IMR-90 (cell line): Measurements from ENCODE around the gene CENPX.
A peak's percentile ranks its signal among the peaks of the same experiment; 100 is the strongest.

Experiments
- CEBPB ChIP-seq: IDR thresholded peaks from 2 replicates; pipeline ENCODE4 v1.6.1; 2012; ENCODE audit warnings: low read depth, low read length, improper control_type of control experiment
- CHD1 ChIP-seq: IDR thresholded peaks from 2 replicates; pipeline ENCODE4 v1.6.1; 2012; ENCODE audit warnings: low read depth, low read length, improper control_type of control experiment
- MAFK ChIP-seq: IDR thresholded peaks from 2 replicates; pipeline ENCODE4 v1.6.1; 2012; ENCODE audit warnings: low read depth, low read length, improper control_type of control experiment
- MAZ ChIP-seq: IDR thresholded peaks from 2 replicates; pipeline ENCODE4 v1.6.1; 2012; ENCODE audit warnings: low read depth, mild to moderate bottlenecking, low read length, improper control_type of control experiment, moderate library complexity, borderline replicate concordance
- POLR2A ChIP-seq: IDR thresholded peaks from 2 replicates; pipeline ENCODE4 v1.6.1; 2012; ENCODE audit warnings: mild to moderate bottlenecking, low read depth, low read length
- TF ChIP-seq, protein P1 (sequence below): conservative IDR thresholded peaks from 2 replicates; pipeline ENCODE4 v1.5.1; 2012; ENCODE audit warnings: mild to moderate bottlenecking, low read depth, low read length, improper control_type of control experiment

DNA sequence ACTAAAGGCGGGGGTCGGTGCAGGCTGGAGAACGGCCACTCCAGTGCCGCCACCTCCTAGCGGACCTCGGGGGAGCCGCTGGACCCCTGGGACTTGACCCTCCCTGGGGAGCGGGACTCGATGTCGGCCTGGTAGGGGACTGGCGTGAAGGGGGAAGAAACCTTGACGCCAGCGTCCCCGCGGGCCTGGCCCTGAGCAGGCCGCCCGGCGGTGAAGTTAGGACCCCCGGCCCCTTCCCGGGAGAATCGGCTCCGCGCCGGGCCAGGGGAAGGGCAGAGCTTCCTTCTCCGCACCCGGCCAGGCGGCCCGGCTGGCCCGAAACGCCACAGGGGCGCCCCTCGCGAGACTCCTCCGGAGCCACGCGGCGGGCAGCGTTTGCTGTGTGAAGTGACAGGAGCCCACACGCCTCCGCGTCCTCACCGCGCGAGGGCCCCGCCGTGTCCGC lies 42.5 kb upstream of the CENPX start:
- TF ChIP-seq MAFK = no peak
- peak; percentile 46; the same call in 1 of the 2 replicates for TF ChIP-seq POLR2A
- TF ChIP-seq, protein P1, sequence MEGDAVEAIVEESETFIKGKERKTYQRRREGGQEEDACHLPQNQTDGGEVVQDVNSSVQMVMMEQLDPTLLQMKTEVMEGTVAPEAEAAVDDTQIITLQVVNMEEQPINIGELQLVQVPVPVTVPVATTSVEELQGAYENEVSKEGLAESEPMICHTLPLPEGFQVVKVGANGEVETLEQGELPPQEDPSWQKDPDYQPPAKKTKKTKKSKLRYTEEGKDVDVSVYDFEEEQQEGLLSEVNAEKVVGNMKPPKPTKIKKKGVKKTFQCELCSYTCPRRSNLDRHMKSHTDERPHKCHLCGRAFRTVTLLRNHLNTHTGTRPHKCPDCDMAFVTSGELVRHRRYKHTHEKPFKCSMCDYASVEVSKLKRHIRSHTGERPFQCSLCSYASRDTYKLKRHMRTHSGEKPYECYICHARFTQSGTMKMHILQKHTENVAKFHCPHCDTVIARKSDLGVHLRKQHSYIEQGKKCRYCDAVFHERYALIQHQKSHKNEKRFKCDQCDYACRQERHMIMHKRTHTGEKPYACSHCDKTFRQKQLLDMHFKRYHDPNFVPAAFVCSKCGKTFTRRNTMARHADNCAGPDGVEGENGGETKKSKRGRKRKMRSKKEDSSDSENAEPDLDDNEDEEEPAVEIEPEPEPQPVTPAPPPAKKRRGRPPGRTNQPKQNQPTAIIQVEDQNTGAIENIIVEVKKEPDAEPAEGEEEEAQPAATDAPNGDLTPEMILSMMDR = no peak
- no peak for TF ChIP-seq CHD1
- TF ChIP-seq CEBPB = no peak
- no peak for TF ChIP-seq MAZ
